ENCODE data around the gene AJUBA.
A peak's percentile ranks its signal among the peaks of the same experiment; 100 is the strongest.

AJUBA gene

GRCh38 chr14:22995889-22996625 is 13.7 kb upstream of the AJUBA start:
- no peak overlapping the region for H3K27ac ChIP-seq (ENCODE audit: low read length)
- H4K20me1 ChIP-seq (ENCODE audit: insufficient read depth, low read length): no peaks in the 10 kb centered on the region
- H3K9me3 ChIP-seq (ENCODE audit: insufficient read depth, low read length): no peaks in the 10 kb centered on the region
- peaks cover 3% of the 10 kb centered on the region; the same call in 1 of the 2 replicates for H3K4me1 ChIP-seq (ENCODE audit: low read length)
- H3K9ac ChIP-seq (ENCODE audit: low read length): no peak overlapping the region
- H2AFZ ChIP-seq (ENCODE audit: low read depth, low read length): no peak overlapping the region
- no peaks in the 10 kb centered on the region for H3K27me3 ChIP-seq (ENCODE audit: low read depth, low read length)
- no peak overlapping the region for H3K4me3 ChIP-seq (ENCODE audit: low read length)
- no peaks in the 10 kb centered on the region for H3K36me3 ChIP-seq (replicated peaks; ENCODE audit: low read depth, low read length)
- no peaks in the 10 kb centered on the region for H3K79me2 ChIP-seq (ENCODE audit: low read length)
- TF ChIP-seq CTCF (IDR thresholded peaks at IDR 0.05; ENCODE audit: low read depth, low read length) (no peak), EZH2phosphoT487 (IDR thresholded peaks at IDR 0.05; ENCODE audit: low read depth) (no peak)
- no peak overlapping the region for H3K4me2 ChIP-seq (ENCODE audit: low read length)

DNA sequence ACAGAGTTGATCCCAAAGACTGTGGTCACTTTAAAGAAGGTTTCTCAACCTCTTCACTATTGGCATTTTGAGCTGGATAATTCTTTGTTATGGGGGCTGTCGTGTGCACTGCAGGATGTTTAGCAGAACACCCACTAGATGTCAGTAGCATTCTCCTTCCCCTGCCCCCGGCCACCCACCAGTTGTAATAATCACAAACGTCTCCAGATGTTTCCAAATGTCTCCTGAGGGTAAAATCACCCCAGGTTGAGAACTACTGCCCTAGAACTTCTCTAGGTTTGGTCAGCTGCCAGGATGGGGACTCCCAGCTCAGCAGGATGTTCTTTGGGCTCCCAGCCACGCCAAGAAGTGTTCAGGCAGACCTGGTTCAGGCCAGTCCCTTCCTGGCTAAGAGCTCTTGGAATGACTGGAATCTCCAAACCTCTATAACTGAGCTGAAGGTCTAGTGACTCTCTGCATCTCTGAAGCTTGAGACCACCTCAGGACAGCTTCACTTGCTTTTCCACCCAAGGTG is 12.5 kb upstream of the AJUBA start:
- H3K27ac ChIP-seq (ENCODE audit: low read length): no peak overlapping the region
- H3K36me3 ChIP-seq (replicated peaks; ENCODE audit: low read depth, low read length): no peaks in the 10 kb centered on the region
- no peak for TF ChIP-seq EZH2phosphoT487 (IDR thresholded peaks at IDR 0.05; ENCODE audit: low read depth)
- peak; percentile 72 for TF ChIP-seq CTCF (IDR thresholded peaks at IDR 0.05; ENCODE audit: low read depth, low read length)
- no peak overlapping the region for H3K9ac ChIP-seq (ENCODE audit: low read length)
- no peaks in the 10 kb centered on the region for H3K79me2 ChIP-seq (ENCODE audit: low read length)
- no peak overlapping the region for H3K4me3 ChIP-seq (ENCODE audit: low read length)
- peaks cover 3% of the 10 kb centered on the region; the same call in 1 of the 2 replicates for H3K4me1 ChIP-seq (ENCODE audit: low read length)
- H3K4me2 ChIP-seq (ENCODE audit: low read length): peak overlapping the region; percentile 58
- no peaks in the 10 kb centered on the region for H4K20me1 ChIP-seq (ENCODE audit: insufficient read depth, low read length)
- 0 out of 2 replicates have a peak overlapping the region, but pooled peaks have one; percentile 52 for H2AFZ ChIP-seq (ENCODE audit: low read depth, low read length)
- no peaks in the 10 kb centered on the region for H3K9me3 ChIP-seq (ENCODE audit: insufficient read depth, low read length)
- H3K27me3 ChIP-seq (ENCODE audit: low read depth, low read length): no peaks in the 10 kb centered on the region

- H3K9me3 ChIP-seq (ENCODE audit: insufficient read depth, low read length): no peaks in the 10 kb centered on the region
- H3K4me3 ChIP-seq (ENCODE audit: low read length): no peak overlapping the region
- no peak overlapping the region for H2AFZ ChIP-seq (ENCODE audit: low read depth, low read length)
- no peak overlapping the region for H3K9ac ChIP-seq (ENCODE audit: low read length)
- H3K36me3 ChIP-seq (replicated peaks; ENCODE audit: low read depth, low read length): no peaks in the 10 kb centered on the region
- TF ChIP-seq EZH2phosphoT487 (IDR thresholded peaks at IDR 0.05; ENCODE audit: low read depth) (no peak), CTCF (IDR thresholded peaks at IDR 0.05; ENCODE audit: low read depth, low read length) (no peak)
- H4K20me1 ChIP-seq (ENCODE audit: insufficient read depth, low read length): no peaks in the 10 kb centered on the region
- H3K27me3 ChIP-seq (ENCODE audit: low read depth, low read length): no peaks in the 10 kb centered on the region
- peaks cover 3% of the 10 kb centered on the region; the same call in 1 of the 2 replicates for H3K4me1 ChIP-seq (ENCODE audit: low read length)
- no peak overlapping the region for H3K27ac ChIP-seq (ENCODE audit: low read length)
- H3K4me2 ChIP-seq (ENCODE audit: low read length): no peak overlapping the region
- H3K79me2 ChIP-seq (ENCODE audit: low read length): no peaks in the 10 kb centered on the region
Measured at GRCh38 chr14:22993517-22993916, 11.2 kb upstream of the AJUBA start.

GRCh38 chr14:22991852-22992251 is 9.5 kb upstream of the AJUBA start:
- H3K9ac ChIP-seq (ENCODE audit: low read length): no peak overlapping the region

More at GRCh38 chr14:22991852-22992251, 9.5 kb upstream of the AJUBA start:
- Histone ChIP-seq H3K9me3 (ENCODE audit: insufficient read depth, low read length) (no peaks in the 10 kb centered on the region), H2AFZ (ENCODE audit: low read depth, low read length) (no peak overlapping the region), H3K36me3 (replicated peaks; ENCODE audit: low read depth, low read length) (no peaks in the 10 kb centered on the region), H3K4me3 (ENCODE audit: low read length) (no peak overlapping the region), H3K27me3 (ENCODE audit: low read depth, low read length) (no peaks in the 10 kb centered on the region), H3K79me2 (ENCODE audit: low read length) (no peaks in the 10 kb centered on the region), H3K4me2 (ENCODE audit: low read length) (no peak overlapping the region), H3K27ac (ENCODE audit: low read length) (no peak overlapping the region), H4K20me1 (ENCODE audit: insufficient read depth, low read length) (no peaks in the 10 kb centered on the region), H3K4me1 (ENCODE audit: low read length) (peaks cover 3% of the 10 kb centered on the region; the same call in 1 of the 2 replicates)
- TF ChIP-seq CTCF (IDR thresholded peaks at IDR 0.05; ENCODE audit: low read depth, low read length): no peak
- no peak for TF ChIP-seq EZH2phosphoT487 (IDR thresholded peaks at IDR 0.05; ENCODE audit: low read depth)
